ENCODE data around the gene SLC35E1.

Gene SLC35E1

DNA sequence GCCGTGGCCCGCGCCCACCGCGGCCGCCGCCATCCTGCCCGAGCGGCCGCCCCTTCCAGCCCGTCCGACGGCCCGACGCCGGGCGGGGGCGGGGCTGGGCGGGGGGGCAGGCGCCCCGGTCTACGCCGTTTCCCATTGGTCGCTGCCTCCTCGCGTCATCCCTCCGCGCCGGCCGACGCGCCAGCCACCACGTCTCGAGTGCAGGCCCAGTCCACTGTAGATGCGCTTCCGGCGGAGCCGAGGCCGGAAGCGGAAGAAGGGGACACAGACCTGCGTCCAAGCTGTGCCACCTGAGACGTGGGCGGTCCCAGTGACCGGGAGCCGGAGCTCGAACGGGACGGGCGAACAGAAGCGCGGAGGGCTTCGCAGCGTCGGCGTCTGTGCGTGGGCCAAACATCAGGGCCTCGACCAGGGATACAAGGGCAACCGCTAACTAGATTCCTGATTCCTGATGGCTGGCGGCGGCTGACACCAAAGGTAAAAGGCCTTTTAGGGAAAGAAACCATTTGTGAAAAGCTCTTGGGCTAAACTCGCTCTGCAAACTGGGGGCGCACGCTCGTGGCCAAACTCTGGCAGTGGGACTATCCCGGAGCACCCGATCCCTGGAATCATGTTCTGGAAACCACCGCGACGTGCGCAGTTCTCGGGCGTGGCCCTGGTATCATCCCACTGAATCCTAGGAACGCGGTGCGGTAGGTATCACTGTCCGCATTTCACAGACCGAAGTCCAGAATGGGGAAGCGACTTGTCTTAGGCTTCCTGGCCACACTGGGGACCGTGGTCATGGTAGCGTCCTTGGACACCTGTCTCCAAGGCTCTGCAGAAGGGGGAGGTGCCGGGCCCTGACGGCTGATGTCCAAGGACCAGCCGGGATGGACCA, at the start of gene SLC35E1:
SLC35E1 (minus strand) TSS at position 84 of the 880 bp plus-strand sequence; CDS start at position 33, 51 bp downstream.
- peak; percentile 88 for DNase-seq (ENCODE audit: low read depth)

DNA sequence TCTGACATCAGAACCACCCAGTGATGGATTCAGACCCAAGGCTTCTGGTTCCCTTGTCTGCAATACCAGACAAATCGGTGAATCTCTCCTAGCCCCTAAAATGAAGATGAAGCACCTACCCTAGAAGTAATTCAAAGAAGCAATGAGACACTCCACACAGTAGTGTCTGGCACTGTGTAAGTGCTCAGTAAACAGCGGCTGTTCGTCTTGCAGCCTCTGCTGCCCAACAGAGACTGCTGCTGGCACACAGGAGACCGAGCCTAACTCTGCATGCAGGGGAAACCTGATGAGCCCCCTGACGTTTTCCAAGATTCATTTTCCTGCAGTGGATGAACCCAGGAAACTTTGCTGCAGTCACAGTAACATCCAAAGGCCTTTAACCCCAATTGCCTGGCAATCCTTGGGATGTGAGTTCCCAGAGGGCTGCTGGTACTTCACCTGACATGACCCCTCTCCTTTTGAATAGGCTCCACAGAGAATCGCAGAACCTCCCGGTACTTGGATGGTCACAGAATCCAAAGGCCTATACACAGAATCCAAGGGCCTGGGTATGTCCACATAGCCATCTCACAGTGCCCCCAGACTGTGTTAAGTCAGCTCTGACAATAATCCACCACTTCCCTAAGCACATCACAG, 49.1 kb upstream of the SLC35E1 start:
- no peak for DNase-seq (ENCODE audit: low read depth)

DNA sequence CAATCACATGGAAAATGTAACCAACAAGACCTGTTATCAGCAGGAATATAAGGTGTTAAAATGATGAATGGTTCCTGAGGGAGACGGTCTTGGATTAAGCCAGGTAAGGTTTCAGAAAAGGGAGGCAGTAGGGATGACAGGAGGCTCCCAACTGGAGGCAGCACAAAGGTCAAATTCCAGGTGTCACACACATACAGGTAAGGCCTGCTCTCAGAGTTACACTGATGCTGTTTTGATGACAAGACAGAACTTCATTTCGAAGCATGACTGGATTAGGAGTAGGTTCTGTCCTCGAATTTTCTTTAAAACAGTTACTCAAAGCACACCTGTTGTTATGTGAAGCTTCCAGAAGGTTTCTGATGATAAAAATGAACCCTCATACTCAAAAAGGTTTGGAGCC, 48.4 kb upstream of the SLC35E1 start:
- DNase-seq (ENCODE audit: low read depth) = no peak

DNA sequence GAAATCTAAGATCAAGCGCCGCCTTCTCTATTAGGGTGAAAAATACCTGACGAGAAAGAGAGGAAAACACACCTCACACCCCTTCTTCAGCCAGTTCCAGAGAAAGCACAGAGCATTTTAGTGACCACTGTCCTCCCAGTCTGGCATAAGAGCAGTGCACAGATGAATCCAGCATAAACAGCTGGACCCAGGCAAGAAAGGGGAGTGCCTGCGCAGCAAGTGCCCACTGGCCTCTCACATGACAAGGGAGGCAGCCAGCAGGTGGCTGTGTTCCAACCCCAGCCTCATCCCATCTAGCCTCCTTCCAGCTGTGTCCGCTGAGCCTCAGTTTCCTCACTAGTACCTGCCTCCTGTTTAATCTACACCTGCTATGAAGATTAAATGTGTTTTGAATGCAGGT, 47.8 kb upstream of the SLC35E1 start:
- DNase-seq (ENCODE audit: low read depth) = no peak

DNA sequence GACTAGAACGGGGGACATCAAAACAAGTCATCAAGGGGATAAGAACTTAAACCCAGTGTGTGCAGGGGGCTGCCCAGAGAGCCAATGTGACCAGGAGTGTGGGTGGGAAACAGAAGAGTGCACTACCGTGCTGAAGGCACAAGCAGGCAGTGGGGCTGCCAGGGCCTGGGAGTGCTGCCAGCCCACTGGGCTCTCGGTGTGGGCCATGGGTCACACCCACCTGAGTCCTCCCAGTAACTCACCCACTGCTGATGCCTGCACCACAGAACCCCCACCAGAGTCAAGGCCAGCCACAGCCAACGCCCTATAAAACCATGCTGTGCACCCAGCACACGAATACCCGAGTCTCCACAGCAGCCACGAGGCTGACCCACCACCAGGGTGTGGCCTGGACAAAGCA, 47.2 kb upstream of the SLC35E1 start:
- no peak for DNase-seq (ENCODE audit: low read depth)

DNA sequence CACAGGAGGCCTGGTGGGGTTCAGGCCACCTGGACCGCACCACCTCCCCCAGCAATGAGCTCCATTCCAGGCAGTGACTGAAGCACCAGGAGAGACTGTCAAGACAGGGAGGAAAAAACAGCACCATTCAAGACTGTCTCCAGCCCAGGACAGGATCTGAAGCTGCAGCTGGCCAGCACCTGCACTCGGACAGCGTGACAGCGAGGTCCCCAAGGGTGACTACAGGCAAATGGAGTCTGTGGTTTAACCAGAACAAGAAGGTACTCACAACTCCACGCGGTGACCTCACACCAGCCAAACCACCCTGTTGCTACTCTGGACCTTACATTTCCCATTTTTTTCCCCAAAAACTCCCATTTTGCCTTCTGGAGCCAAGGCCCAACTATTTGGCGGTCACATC, 46.0 kb upstream of the SLC35E1 start:
- DNase-seq (ENCODE audit: low read depth) = no peak

DNA sequence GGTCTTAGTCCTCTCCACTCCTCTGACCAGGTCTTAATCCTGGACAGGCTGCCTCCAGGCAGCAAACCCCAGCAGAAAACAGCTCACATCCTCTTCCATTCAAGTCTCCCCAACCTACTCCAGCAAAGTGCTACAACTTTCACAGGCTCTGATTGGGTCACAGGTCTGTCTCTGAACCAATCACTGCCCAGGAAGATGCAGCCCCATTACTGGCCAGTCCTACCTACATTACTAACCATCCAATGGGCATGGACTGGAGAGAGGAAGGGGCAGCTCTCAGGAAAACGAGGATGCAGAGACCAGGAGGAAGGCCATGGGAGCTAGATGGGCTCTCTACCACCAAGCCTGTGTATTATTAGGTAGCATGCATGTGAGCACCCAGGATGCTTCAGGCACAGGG, 43.6 kb upstream of the SLC35E1 start:
- peak; percentile 49 for DNase-seq (ENCODE audit: low read depth)

DNA sequence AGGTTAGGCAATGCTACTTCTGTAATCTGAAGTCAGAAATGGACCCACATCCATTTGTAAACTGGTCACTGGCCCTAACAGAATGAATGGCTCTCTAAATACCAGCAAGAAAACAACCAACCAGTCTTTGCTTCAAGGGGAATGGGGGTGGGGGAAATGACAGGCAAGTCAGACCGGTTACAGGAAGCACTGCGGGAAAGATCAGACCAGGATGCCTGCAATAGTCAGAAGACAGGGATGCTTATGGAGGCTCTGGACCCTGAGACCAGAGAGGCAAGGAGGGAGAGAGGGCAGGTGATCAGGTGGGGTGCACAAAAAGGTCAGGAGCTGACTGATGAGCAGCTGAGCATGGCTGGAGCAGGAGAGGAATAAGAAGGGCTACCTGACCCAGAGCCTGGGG, 42.7 kb upstream of the SLC35E1 start:
- DNase-seq (ENCODE audit: low read depth) = no peak

DNA sequence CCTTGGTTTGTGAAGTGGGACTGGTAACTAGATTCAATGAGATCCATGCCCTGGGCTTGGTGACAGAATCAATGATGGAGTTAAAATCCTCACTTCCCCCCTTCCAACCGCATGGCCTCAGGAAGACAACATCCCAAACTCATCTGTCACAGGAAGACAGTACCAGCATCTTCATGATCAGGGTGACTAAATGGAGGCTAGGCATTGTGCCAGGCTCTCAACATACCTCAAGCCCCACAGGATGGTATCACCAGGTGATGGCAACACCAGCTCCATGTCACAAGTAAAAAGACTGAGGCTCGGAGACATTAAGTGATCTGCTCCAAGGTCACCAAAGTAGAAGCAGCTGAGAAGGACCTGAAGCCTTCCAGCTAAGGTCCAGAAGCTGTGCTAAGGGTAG, 41.6 kb upstream of the SLC35E1 start:
- DNase-seq (ENCODE audit: low read depth) = no peak

DNA sequence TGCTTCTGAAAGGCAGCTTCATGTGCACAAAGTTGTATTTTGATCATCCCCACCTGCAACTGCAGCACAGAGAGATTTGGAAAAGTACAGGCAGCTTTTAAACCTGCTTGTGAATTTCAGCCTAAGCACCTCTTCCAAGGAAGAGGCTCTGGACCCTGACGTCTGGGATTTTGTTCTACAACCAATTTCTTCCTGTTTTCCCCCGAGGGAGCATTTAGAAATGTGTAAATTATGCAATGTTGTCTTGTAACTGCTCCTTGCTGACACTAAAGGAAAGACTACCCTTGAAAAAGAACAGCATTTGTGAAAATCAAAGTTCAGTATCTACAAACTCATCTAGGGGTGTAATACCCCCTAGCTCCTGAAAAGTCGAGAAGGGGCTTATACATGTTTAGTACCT, 40.4 kb upstream of the SLC35E1 start:
- DNase-seq (ENCODE audit: low read depth) = no peak

DNA sequence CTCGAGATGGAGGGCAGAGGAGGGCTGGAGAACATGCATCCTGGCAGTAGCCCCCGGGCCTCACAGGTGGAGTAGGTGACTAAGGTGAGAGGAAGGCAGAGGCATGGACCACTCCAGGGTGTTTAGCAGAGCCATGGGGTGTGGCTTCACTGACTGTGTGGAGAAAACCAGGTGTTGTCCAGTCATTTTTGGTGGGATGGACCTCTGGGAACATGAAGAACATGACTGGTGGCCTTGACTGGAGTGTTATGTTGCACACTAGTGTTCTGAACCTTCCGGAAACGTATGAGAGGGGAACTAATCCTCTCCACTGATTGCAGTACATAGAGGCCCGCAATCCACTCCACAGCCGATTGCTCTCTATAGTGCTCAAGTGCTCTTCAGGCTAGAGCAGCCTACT, 38.9 kb upstream of the SLC35E1 start:
- no peak for DNase-seq (ENCODE audit: low read depth)

DNA sequence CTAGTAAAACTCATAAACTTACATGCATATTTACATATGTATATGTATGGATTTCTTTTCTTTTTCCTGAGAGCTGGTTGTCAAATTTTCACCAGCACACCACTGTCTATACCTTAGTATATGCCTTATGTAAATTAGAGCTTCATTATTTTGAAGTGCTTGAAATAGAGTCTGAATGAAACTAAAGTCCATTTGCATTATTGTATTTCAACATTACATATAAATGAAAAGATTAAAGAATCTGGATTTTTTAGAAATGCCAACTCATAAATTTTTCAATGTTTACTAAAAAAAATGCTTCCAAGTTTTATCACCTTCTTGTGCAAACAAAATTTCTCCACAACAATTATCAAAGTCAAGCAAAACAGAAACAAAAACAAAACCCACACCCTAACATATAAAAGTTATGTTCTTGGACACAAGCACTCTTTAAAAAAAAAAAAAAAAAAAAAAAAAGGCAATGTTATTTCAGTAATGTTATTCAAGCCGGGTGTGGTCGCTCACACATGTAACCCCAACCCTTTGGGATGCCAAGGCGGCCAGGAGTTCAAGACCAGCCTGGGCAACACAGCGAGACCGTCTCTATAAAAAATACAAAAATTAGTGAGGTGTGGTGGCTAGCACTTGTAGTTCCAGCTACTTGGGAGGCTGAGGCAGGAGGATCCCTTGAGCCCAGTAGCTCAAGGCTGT, 37.4 kb upstream of the SLC35E1 start:
- no peak for DNase-seq (ENCODE audit: low read depth)

DNA sequence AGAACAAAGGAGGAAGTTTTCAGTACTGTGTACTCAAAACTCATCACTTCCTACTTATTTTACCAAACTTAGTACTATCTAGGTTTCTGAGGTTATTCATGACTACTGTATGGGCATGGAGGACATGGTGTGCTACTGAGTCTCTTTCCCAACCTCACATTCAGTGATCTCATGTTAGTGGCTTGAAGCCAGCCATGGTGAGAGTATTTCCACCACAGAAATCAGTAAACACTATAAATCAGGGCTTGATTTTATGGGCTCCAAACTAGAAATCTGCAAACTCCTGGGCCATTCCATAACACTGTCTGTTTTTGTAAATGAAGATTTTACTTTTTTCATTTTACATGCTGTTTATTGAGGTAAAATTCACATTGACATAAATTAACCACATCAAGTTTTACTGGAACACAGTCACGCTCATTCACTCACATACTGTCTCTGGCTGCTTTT, 36.1 kb upstream of the SLC35E1 start:
- DNase-seq (ENCODE audit: low read depth) = peak; percentile 98

DNA sequence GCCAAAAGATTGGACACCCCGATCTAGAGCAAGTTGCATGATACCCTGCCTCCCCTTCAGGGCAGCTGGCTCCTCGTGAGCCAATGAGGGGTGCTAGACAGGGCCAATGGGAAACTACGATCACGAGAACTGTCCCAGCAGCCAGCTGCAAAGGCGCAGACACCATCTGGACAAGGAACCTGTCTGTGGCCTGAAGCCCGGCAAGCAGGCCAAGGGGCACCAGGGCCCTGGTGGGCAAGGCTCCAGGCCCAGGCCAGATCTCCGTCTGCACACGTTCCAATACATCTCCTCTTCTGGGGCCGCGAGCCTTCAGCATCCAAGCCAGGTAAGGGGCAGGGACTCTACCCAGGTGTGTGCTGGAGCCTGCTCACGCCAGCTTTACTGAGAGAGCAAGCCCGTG, 35.6 kb upstream of the SLC35E1 start:
- no peak for DNase-seq (ENCODE audit: low read depth)

DNA sequence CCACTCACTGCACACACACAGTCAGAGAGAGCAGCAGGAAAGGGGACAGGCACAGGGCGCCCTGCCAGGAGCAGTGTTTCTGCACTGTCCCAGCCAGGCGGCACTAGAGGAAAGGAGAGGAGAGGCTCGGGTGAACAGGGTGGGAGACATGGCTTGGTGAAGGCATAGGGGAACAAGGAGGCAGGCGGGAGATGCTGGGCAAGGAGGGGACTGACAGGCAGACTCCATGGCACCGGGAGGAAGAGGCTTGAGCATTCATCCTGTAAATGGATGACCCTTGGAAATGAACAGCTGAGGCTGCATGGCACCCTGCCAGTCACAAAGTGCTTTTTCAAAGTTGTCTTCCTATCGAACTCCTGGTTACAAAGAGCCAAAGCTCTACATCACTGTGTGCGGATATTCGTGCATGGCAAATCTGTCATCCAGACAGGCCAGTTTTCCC, 33.4 kb upstream of the SLC35E1 start:
- no peak for DNase-seq (ENCODE audit: low read depth)

DNA sequence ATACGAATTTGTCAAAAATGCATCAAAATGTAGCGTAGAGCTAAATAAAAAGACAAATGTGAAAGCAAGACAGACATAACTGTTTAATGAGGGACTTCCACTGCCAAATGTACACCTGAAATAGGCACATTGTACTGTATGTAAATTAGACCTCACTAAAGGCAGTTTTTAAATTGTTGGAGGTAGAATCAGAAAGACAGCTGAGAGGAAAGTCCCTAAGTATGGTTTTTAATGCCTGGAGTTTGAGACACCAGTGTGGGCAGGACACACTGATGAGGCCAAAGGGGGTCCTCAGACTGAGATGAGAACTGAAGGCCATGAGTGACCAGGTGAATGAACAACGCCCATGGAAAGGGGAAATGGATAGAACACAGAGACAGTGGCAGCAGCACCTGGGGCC, 32.9 kb upstream of the SLC35E1 start:
- no peak for DNase-seq (ENCODE audit: low read depth)

DNA sequence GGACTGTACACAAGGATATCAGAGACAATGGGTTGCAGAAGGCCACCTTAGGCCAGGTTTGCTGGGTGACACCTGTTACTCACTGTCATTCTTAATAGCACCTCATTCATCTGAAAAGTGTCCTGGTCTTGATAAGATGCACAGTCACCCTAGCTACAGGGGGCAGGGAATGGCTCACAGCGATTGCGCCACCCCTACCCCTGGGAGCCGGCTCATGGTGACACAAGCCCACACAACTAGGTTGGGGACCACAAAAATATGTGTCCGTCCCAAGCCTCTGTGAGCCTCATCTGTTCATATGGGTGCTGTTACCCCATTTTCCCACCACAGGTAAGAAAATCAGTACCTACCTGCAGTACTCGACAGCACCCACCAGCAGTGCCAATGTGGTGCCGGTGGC, 32.4 kb upstream of the SLC35E1 start:
- no peak for DNase-seq (ENCODE audit: low read depth)

DNA sequence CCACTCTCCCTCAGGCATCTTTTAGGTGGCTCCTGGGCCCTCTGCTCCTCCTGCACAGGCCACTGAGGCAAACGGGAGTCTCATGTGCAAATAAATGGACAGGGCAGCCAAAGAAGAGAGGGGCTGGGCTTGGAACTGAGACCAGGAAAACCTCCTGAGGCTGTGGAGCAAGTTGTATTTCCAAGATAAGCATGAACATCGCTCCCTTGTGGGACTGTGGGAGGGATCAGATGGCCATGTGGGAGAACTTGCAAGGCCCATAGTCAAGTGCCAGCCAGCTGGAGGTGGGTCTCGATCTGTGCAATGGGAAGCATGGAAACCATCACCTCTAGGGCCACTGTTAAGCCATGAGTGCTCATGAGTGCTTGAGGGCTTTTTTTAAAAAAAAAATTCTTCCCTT, 30.9 kb upstream of the SLC35E1 start:
- no peak for DNase-seq (ENCODE audit: low read depth)

DNA sequence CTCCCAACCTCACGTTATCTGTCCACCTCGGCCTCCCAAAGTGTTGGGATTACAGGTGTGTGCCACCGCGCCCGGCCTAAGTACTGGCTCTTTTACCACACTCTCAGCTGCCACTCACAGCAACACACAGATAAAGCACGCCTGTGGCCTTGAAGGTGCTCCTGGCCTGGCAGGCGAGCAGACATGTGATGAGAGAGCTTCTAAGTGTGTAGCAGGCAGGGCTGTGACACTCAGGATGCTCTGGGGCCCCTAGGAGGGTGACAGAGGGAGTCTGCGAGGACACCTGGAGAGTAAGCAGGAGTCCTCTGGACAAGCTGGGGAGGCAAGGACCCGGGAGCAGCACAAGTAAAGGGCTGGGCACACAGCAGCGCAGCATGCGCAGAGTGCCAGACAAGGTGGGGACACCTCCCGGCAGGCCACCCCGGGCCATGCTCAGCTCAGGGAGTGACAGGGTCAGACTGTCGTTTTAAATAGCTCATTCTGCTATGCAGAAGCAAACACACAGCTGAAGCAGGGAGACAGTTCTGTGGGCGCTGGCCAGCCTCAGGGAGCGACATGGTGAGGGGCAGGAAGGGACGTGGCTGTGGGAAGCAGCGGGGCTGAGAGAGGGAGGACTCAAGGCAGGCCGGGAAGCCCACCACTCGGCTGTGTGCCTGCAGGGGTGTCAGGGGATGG, 29.3 kb upstream of the SLC35E1 start:
- DNase-seq (ENCODE audit: low read depth) = no peak

DNA sequence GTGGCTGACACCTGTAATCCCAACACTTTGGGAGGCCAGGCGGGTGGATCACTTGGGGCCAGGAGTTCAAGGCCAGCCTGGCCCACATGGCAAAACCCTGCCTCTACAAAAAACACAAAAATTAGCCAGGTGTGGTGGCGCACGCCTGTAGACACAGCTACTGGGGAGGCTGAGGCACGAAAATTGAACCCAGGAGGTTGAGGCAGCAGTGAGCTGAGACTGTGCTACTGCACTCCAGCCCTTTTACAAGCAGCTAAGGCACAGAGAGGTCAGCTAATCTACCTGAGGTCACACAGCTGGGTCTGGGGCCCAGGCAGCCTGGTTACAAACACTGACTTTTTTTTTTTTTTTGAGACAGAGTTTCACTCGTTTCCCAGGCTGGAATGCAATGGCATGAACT, 28.6 kb upstream of the SLC35E1 start:
- no peak for DNase-seq (ENCODE audit: low read depth)

DNA sequence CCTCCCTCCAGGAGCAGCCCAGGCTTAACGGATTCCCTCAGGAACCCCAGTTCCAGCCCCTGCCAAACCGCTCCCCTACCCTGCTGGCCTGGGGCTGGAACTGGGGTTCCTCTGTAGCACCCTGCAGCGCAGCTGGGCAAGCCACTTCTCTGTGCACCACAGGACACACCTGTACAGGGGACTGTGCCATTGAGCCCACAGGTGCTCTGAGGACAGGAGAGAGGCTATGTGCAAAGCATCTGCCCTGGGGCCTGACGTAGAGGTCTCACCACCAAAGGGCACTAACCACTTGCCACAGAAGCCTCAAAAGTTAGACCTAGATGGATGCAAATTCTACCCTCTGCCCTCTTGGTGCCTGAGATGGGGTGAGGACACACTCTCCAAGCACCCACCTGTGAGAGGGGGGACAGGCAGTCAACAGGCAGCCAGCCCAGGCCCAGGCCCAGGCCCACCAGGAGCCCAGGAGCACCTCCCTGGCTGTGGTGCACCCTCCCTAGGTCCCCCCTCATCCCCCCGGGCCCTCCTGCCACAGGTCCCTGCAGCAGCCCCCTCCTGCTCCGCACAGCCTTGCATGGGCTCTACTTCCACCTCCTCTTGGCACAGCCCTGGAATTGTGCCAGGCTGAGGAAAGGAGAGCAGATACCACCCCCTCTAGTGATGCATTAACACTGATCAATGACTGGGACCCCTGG, 27.6 kb upstream of the SLC35E1 start:
- DNase-seq (ENCODE audit: low read depth) = no peak

DNA sequence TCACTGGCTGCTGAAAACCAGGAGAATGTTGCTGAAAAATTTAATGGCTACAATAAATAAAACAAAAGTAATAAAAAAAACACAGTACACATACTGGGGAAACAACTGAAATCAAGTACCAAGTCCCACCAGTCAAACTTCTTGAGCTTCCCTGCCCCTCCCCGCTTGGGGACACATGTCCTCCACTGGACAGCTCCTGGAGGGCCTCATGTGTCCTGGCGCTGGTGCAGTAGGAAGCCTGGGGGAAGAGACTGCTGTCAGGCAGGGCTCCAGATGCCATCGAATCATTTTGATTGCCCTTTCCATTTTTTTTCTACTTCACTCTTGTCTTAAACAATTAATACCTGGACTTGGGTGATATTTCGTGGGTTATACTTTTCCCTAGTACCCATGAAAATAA, 26.6 kb upstream of the SLC35E1 start:
- DNase-seq (ENCODE audit: low read depth) = no peak

Data from amniotic epithelial cell (primary cell).